H9 (cell line): ENCODE measurements around the gene CPT1B. TPM values are rescaled to one million over a fixed set of nuclear protein-coding genes. Genes with fewer than 3 reads are reported as not detected.

Experiments
- DNase-seq: peaks from one replicate; pipeline ENCODE4 v3.0.0-alpha.2; 2017
- H2AFZ ChIP-seq: one replicate; pipeline ENCODE4 v1.6.1; 2013; ENCODE audit warnings: mild to moderate bottlenecking, low read length, control low read depth, moderate library complexity
- H2AK5ac ChIP-seq: 2 replicates; pipeline ENCODE4 v1.6.1; 2013; ENCODE audit warnings: low read length, control low read depth, mixed read lengths; ENCODE audit not compliant: insufficient read length
- H2BK120ac ChIP-seq: one replicate; pipeline ENCODE4 v1.6.1; 2013; ENCODE audit warnings: low read depth, mild to moderate bottlenecking, low read length, control low read depth, inconsistent platforms; ENCODE audit not compliant: poor library complexity, severe bottlenecking
- H2BK12ac ChIP-seq: 2 replicates; pipeline ENCODE4 v1.6.1; 2013; ENCODE audit warnings: low read length, control low read depth, mixed read lengths, low read depth; ENCODE audit not compliant: insufficient read length
- H2BK15ac ChIP-seq: 2 replicates; pipeline ENCODE4 v1.6.1; 2013; ENCODE audit warnings: low read depth, low read length, control low read depth
- H2BK20ac ChIP-seq: one replicate; pipeline ENCODE4 v1.6.1; 2013; ENCODE audit warnings: low read depth, mild to moderate bottlenecking, low read length, control low read depth, inconsistent platforms; ENCODE audit not compliant: poor library complexity, severe bottlenecking
- H2BK5ac ChIP-seq: 2 replicates; pipeline ENCODE4 v1.6.1; 2013; ENCODE audit warnings: low read length, control low read depth, mixed read lengths; ENCODE audit not compliant: insufficient read length
- H3K14ac ChIP-seq: 2 replicates; pipeline ENCODE4 v1.6.1; 2013; ENCODE audit warnings: low read length, control low read depth; ENCODE audit not compliant: insufficient read depth
- H3K18ac ChIP-seq: 2 replicates; pipeline ENCODE4 v1.6.1; 2013; ENCODE audit warnings: low read depth, mild to moderate bottlenecking, mixed read lengths, low read length, control low read depth; ENCODE audit not compliant: insufficient read length
- H3K23ac ChIP-seq: 2 replicates; pipeline ENCODE4 v1.6.1; 2013; ENCODE audit warnings: low read length, control low read depth, mixed read lengths, low read depth; ENCODE audit not compliant: insufficient read length
- H3K23me2 ChIP-seq: 2 replicates; pipeline ENCODE4 v1.6.1; 2013; ENCODE audit warnings: low read depth, mild to moderate bottlenecking, mixed read lengths, low read length, control low read depth; ENCODE audit not compliant: insufficient read length, poor library complexity, severe bottlenecking
- H3K27ac ChIP-seq: 2 replicates; pipeline ENCODE4 v1.5.1; 2013; ENCODE audit warnings: low read length, control low read depth, mixed read lengths, low read depth; ENCODE audit not compliant: insufficient read length
- H3K27me3 ChIP-seq: 2 replicates; pipeline ENCODE4 v1.6.1; 2013; ENCODE audit warnings: low read length, control low read depth, inconsistent platforms; ENCODE audit not compliant: insufficient read depth
- H3K4ac ChIP-seq: 2 replicates; pipeline ENCODE4 v1.6.1; 2013; ENCODE audit warnings: low read depth, mild to moderate bottlenecking, control low read depth, inconsistent platforms, low read length, moderate library complexity
- H3K4me1 ChIP-seq: 2 replicates; pipeline ENCODE4 v1.6.1; 2013; ENCODE audit warnings: low read length, control low read depth, inconsistent platforms; ENCODE audit not compliant: insufficient read depth
- H3K4me2 ChIP-seq: 2 replicates; pipeline ENCODE4 v1.6.1; 2013; ENCODE audit warnings: low read length, control low read depth, mixed read lengths; ENCODE audit not compliant: insufficient read length, insufficient read depth
- H3K56ac ChIP-seq: 2 replicates; pipeline ENCODE4 v1.6.1; 2013; ENCODE audit warnings: low read depth, mild to moderate bottlenecking, mixed read lengths, low read length, control low read depth; ENCODE audit not compliant: insufficient read length
- H3K79me1 ChIP-seq: 2 replicates; pipeline ENCODE4 v1.6.1; 2013; ENCODE audit warnings: low read depth, mild to moderate bottlenecking, moderate library complexity, low read length, control low read depth, inconsistent platforms; ENCODE audit not compliant: insufficient read depth, poor library complexity, severe bottlenecking
- H3K79me2 ChIP-seq: 2 replicates; pipeline ENCODE4 v1.6.1; 2013; ENCODE audit warnings: low read length, control low read depth, inconsistent platforms; ENCODE audit not compliant: insufficient read depth
- H3K9ac ChIP-seq: 2 replicates; pipeline ENCODE4 v1.6.1; 2013; ENCODE audit warnings: low read length, control low read depth, mixed read lengths; ENCODE audit not compliant: insufficient read length; ENCODE audit errors: extremely low read depth
- H3K9me3 ChIP-seq: one replicate; pipeline ENCODE4 v1.6.1; 2013; ENCODE audit warnings: low read depth, low read length, inconsistent platforms; ENCODE audit not compliant: control insufficient read depth
- H3T11ph ChIP-seq: one replicate; pipeline ENCODE4 v1.6.1; 2013; ENCODE audit warnings: mild to moderate bottlenecking, low read length, control low read depth, inconsistent platforms
- H4K20me1 ChIP-seq: one replicate; pipeline ENCODE4 v1.6.1; 2013; ENCODE audit not compliant: control insufficient read depth, insufficient read length, insufficient read depth
- H4K5ac ChIP-seq: 2 replicates; pipeline ENCODE4 v1.6.1; 2013; ENCODE audit warnings: low read depth, mild to moderate bottlenecking, mixed read lengths, low read length, control low read depth; ENCODE audit not compliant: insufficient read length
- H4K8ac ChIP-seq: replicated peaks from 2 replicates; pipeline ENCODE4 v1.6.1; 2013; ENCODE audit warnings: low read length, control low read depth, mixed read lengths, low read depth; ENCODE audit not compliant: insufficient read length
- H4K91ac ChIP-seq: 2 replicates; pipeline ENCODE4 v1.6.1; 2013; ENCODE audit warnings: low read depth, mild to moderate bottlenecking, moderate library complexity, mixed read lengths, low read length, control low read depth; ENCODE audit not compliant: insufficient read length
- H3K27ac Mint-ChIP-seq, 3 experiments: 2 replicates in 2 of 3; 3 replicates in 1 of 3; pipeline ENCODE4 v1.8.0; 2020 to 2021; ENCODE audit warnings: mixed read lengths in 3 of 3, mild to moderate bottlenecking in 1 of 3, moderate library complexity in 1 of 3
- H3K27me3 Mint-ChIP-seq: 2 replicates; pipeline ENCODE4 v1.8.0; 2021; ENCODE audit warnings: low read depth, mild to moderate bottlenecking, moderate library complexity, mixed read lengths
- H3K36me3 Mint-ChIP-seq, 3 experiments: 2 replicates in 2 of 3; 3 replicates in 1 of 3; pipeline ENCODE4 v1.8.0; 2020 to 2021; ENCODE audit warnings: low read depth in 3 of 3, mixed read lengths in 3 of 3; ENCODE audit not compliant: insufficient read depth in 1 of 3
- H3K4me1 Mint-ChIP-seq, 2 experiments: 2 replicates each; pipeline ENCODE4 v1.8.0; 2020; ENCODE audit warnings: mixed read lengths in 2 of 2
- H3K4me3 Mint-ChIP-seq, 2 experiments: 2 replicates in 1 of 2; 3 replicates in 1 of 2; pipeline ENCODE4 v1.8.0; 2020 to 2021; ENCODE audit warnings: mild to moderate bottlenecking in 2 of 2, mixed read lengths in 2 of 2, moderate library complexity in 1 of 2
- H3K9me3 Mint-ChIP-seq, 2 experiments: 2 replicates in 1 of 2; 3 replicates in 1 of 2; pipeline ENCODE4 v1.8.0; 2020; ENCODE audit warnings: mild to moderate bottlenecking in 2 of 2, mixed read lengths in 2 of 2, moderate library complexity in 1 of 2
- WGBS: extraction: QIAGEN DNeasy Blood & Tissue Kit; methylation state at CpG from one replicate; pipeline ENCODE4 v1.1.7; 2013; ENCODE audit warnings: missing lambda C conversion rate, low lambda C conversion rate, mixed read lengths; ENCODE audit not compliant: insufficient read length; ENCODE audit errors: extremely low coverage; 5-methylcytosine and 5-hydroxymethylcytosine counted together
- total RNA-seq: library from RNA; stranded (reverse); gene quantifications from 2 replicates; pipeline ENCODE4 v1.2.1, GENCODE V29; 2021
- TF ChIP-seq, protein P1 (sequence below): fragments of 200-600 bp; sonication (generic); conservative IDR thresholded peaks from 3 replicates; pipeline ENCODE4 v1.8.0; 2021; ENCODE audit warnings: antibody characterized with exemption, mild to moderate bottlenecking

Gene CPT1B
- total RNA-seq, 1 experiment from 2014 or later = 65.7 TPM

DNA sequence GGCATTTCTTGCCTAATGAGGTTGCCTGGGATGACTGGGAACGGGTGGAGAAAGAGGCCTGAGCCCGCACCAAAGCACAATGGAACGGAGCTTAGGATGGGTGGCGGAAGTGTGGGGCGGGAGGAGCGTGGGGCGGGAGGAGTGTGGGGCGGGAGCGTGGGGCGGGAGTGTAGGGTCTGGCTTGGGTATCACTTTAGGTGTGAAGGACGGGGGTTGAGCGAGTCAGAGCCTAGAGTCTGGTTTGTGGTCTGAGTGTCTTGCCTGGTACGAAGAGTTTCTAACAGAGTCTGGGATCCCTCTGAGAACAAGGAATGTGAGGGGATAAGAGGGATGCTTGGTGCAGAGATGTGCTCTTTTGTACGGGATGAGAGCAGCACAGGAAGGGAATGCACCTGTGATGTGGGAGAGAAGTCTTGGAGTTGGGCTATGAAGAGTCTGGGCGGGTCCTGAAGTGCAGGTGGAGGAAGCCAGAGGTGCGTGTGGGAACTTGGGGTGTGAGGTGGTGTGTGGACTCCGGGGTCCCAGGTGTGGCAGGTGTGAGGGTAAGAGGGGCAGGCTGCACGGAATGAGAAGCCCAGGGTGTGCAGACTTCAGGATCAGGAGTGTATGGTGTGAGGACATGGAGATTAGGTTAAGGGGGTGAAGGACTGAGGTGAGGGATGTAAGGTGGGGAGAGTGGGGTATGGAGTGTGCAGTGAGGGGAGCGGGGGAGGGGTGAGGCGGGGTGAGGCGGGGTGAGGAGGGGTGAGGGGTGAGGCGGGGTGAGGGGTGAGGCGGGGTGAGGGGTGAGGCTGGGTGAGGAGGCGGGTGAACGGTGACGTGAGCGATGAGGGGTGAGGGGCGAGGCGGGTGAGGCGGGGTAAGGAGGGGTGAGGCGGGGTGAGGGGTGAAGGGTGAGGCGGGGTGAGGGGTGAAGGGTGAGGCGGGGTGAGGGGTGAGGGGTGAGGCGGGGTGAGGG is 16.5 kb downstream of the CPT1B start:
- Histone ChIP-seq H4K20me1 (no peaks in the 10 kb centered on the region), H3K4me1 (no peaks in the 10 kb centered on the region), H3K23ac (no peak overlapping the region), H3K23me2 (no peaks in the 10 kb centered on the region), H3K79me2 (no peaks in the 10 kb centered on the region), H3K9me3 (no peaks in the 10 kb centered on the region), H4K5ac (no peak overlapping the region), H2AK5ac (no peak overlapping the region), H3K4ac (no peak overlapping the region), H2BK12ac (no peak overlapping the region), H2AFZ (no peak overlapping the region), H3K18ac (no peak overlapping the region), H2BK15ac (no peak overlapping the region), H3K14ac (no peak overlapping the region), H4K8ac (no peak overlapping the region), H4K91ac (no peak overlapping the region), H3K4me2 (no peak overlapping the region), H2BK5ac (no peak overlapping the region), H2BK120ac (no peak overlapping the region), H3K79me1 (no peaks in the 10 kb centered on the region), H3K27ac (no peak overlapping the region), H3K56ac (no peak overlapping the region), H3T11ph (no peak overlapping the region), H3K27me3 (no peaks in the 10 kb centered on the region), H3K9ac (no peak overlapping the region), H2BK20ac (no peak overlapping the region)
- TF ChIP-seq, protein P1, sequence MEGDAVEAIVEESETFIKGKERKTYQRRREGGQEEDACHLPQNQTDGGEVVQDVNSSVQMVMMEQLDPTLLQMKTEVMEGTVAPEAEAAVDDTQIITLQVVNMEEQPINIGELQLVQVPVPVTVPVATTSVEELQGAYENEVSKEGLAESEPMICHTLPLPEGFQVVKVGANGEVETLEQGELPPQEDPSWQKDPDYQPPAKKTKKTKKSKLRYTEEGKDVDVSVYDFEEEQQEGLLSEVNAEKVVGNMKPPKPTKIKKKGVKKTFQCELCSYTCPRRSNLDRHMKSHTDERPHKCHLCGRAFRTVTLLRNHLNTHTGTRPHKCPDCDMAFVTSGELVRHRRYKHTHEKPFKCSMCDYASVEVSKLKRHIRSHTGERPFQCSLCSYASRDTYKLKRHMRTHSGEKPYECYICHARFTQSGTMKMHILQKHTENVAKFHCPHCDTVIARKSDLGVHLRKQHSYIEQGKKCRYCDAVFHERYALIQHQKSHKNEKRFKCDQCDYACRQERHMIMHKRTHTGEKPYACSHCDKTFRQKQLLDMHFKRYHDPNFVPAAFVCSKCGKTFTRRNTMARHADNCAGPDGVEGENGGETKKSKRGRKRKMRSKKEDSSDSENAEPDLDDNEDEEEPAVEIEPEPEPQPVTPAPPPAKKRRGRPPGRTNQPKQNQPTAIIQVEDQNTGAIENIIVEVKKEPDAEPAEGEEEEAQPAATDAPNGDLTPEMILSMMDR = no peak
- no peaks in the 10 kb centered on the region for H3K36me3 Mint-ChIP-seq
- peaks cover 43% of the 10 kb centered on the region for H3K27me3 Mint-ChIP-seq
- DNase-seq = no peak
- no peaks in the 10 kb centered on the region for H3K9me3 Mint-ChIP-seq
- peaks cover 9 to 10% of the 10 kb centered on the region in 2 experiments for H3K4me1 Mint-ChIP-seq
- H3K4me3 Mint-ChIP-seq = peak overlapping the region; percentile 8 to 57; a peak in 3 of 5 replicates
- no peak overlapping the region; a peak in 2 of 7 replicates for H3K27ac Mint-ChIP-seq
- WGBS = no CpG with 5 or more reads among the region's 34 CpGs
